ENCODE data around the gene CSNK1G1. TPM values are rescaled to one million over a fixed set of nuclear protein-coding genes. Genes with fewer than 3 reads are reported as not detected.

The CSNK1G1 gene
- total and polyA plus RNA-seq, 2 donors: 7.3 to 11.8 TPM

DNA sequence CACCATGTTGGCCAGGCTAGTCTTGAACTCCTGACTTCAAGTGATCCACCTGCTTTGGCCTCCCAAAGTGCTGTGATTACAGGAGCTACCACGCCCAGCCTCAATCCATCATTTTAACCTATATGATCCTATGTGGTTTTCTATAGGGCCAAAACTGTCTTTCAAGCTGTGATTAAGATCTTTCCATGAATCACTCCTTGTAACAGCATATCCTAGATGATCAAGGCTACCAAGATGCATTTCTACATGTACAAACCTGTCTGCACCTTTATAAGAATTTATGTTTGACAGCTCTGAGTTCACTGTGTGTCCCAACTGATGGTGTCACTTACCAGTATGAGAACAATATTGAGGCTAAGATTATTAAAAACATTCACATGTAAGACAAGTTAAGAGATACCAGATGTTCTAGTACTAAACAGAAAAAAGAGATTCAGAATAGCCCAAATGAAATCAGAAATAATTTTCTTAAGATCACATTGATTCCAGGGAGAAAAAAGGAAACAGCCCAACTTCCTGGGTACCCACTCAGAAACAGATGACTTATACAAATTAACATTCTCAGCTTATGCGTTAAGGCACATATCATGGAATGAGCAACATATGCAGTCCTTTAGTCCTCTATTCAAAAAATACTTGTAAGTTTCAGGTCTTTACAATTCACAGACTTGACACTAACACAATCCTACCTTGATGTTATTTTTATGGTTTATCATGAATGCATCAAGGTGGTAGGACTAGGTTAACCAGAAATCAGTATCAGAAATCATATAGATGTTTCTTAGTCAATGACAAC is 168.4 kb downstream of the CSNK1G1 start:
- Histone ChIP-seq H3K36me3 (ENCODE audit: control insufficient read depth in 2 of 2, insufficient read depth in 2 of 2, low read length in 1 of 2) (peaks cover 7 to 9% of the 10 kb centered on the region in 2 donors), H3K4me1 (ENCODE audit: control insufficient read depth in 2 of 2, insufficient read depth in 2 of 2, low read length in 2 of 2) (no peaks in the 10 kb centered on the region), H3K27ac (ENCODE audit: low read depth in 1 of 2, low read length in 1 of 2) (peak overlapping the region in 1 of 2 donors; percentile 26), H3K27me3 (ENCODE audit: control insufficient read depth in 2 of 2, insufficient read depth in 1 of 2, low read length in 1 of 2) (no peaks in the 10 kb centered on the region), H3K4me3 (ENCODE audit: low read length in 2 of 2) (no peak overlapping the region), H3K9me3 (ENCODE audit: control insufficient read depth in 2 of 2, insufficient read depth in 1 of 2, low read length in 1 of 2) (no peaks in the 10 kb centered on the region)
- WGBS: 93% methylated on average over 2 of the region's 2 CpGs
- no peak for DNase-seq (ENCODE audit: low read depth in 6 of 9, low spot score in 9 of 9)

DNA sequence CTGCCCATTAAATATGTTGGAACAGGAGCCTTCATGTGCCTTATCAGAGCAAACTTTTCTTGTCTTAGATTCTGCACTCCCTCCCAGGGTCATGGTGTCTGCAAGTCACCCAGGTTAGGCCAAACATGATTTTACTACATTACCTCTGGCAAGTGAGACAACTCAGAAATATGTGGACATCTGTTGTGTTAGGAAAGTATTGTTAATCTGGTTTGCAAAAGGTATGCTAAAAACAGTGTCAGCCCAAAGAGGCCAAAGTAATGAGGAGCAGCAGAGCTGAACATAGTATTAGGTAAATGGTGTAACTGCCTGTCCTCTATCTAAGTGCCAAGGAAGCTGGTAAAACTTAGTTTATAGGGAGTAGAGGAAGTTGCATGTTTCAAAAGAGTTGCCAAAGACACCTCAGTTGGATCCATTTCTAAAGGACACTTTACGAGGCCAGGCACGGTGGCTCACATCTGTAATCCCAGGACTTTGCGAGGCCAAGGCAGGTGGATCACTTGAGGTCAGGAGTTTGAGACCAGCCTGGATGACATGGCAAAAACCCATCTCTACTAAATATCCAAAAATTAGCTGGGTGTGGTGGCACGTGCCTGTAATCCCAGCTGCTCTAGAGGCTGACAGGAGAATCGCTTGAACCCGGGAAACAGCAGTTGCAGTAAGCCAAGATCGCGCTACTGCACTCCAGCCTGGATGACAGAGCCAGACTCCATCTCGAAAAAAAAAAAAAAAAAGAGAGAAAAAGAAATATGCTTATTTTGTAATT is 170.6 kb downstream of the CSNK1G1 start:
- Histone ChIP-seq H3K27me3 (ENCODE audit: control insufficient read depth in 2 of 2, insufficient read depth in 1 of 2, low read length in 1 of 2) (no peaks in the 10 kb centered on the region), H3K27ac (ENCODE audit: low read depth in 1 of 2, low read length in 1 of 2) (no peak overlapping the region), H3K36me3 (ENCODE audit: control insufficient read depth in 2 of 2, insufficient read depth in 2 of 2, low read length in 1 of 2) (peaks cover 8 to 10% of the 10 kb centered on the region in 2 donors), H3K9me3 (ENCODE audit: control insufficient read depth in 2 of 2, insufficient read depth in 1 of 2, low read length in 1 of 2) (no peaks in the 10 kb centered on the region), H3K4me3 (ENCODE audit: low read length in 2 of 2) (no peak overlapping the region), H3K4me1 (ENCODE audit: control insufficient read depth in 2 of 2, insufficient read depth in 2 of 2, low read length in 2 of 2) (no peaks in the 10 kb centered on the region)
- 98% methylated on average over 9 of the region's 9 CpGs for WGBS
- DNase-seq (ENCODE audit: low read depth in 6 of 9, low spot score in 9 of 9): no peak

DNA sequence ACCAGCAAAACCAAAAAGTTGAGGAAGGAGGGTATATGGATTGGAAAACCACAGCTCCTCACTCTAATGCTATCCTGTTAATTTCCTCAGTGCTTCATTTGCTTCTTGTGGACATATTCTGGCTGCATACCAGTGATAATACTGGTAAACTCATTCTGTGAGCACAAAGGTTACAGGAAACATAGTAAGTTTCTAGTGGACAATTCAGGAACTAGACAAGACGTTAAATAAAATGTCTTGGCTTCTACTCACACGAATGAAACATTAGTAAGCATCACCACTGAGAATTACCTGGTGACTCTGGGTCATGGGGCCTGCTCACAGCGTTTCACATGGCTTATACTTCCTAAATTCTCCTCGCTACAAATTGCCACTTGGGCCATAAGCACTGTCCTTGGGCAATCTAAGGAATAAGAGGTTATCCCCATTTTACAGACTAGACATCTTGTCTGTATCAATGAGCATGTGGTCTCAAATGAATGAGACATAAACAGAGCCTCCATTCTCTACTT is 173.1 kb downstream of the CSNK1G1 start:
- 96% methylated on average over 4 of the region's 4 CpGs for WGBS
- no peak overlapping the region for H3K27ac ChIP-seq (ENCODE audit: low read depth in 1 of 2, low read length in 1 of 2)
- H3K4me1 ChIP-seq (ENCODE audit: control insufficient read depth in 2 of 2, insufficient read depth in 2 of 2, low read length in 2 of 2): no peaks in the 10 kb centered on the region
- H3K27me3 ChIP-seq (ENCODE audit: control insufficient read depth in 2 of 2, insufficient read depth in 1 of 2, low read length in 1 of 2): no peaks in the 10 kb centered on the region
- no peak overlapping the region for H3K4me3 ChIP-seq (ENCODE audit: low read length in 2 of 2)
- DNase-seq (ENCODE audit: low read depth in 6 of 9, low spot score in 9 of 9): no peak
- no peaks in the 10 kb centered on the region for H3K9me3 ChIP-seq (ENCODE audit: control insufficient read depth in 2 of 2, insufficient read depth in 1 of 2, low read length in 1 of 2)
- H3K36me3 ChIP-seq (ENCODE audit: control insufficient read depth in 2 of 2, insufficient read depth in 2 of 2, low read length in 1 of 2): peaks cover 19 to 25% of the 10 kb centered on the region in 2 donors

DNA sequence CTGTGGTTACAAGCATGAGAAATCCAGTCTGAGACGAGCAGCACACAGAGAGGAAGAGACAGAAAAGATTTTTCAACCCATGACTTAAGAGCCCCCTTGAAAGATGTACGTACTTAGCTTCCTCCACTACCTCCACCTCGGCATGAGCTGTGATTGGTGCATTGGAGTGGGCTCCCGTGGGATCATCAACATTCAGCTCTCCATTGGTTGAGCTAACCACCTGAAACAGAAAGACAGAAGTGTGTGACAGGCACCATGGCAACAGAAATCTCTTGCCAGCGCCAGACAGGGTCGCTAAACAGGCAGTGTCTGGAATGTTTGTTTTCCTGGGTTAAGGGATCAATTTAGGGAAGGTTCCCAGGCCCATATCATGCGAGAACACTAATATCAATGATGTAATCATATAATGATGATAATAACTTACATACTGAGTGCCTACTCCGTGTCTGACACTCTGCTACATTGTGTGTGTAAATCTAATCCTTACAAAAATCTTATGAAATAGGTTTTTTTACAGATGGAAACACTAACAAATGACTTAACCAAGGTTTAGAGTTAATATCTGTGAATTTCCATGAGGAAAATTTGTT is 175.6 kb downstream of the CSNK1G1 start:
- Histone ChIP-seq H3K27me3 (ENCODE audit: control insufficient read depth in 2 of 2, insufficient read depth in 1 of 2, low read length in 1 of 2) (no peaks in the 10 kb centered on the region), H3K4me3 (ENCODE audit: low read length in 2 of 2) (no peak overlapping the region), H3K27ac (ENCODE audit: low read depth in 1 of 2, low read length in 1 of 2) (no peak overlapping the region), H3K4me1 (ENCODE audit: control insufficient read depth in 2 of 2, insufficient read depth in 2 of 2, low read length in 2 of 2) (no peaks in the 10 kb centered on the region), H3K36me3 (ENCODE audit: control insufficient read depth in 2 of 2, insufficient read depth in 2 of 2, low read length in 1 of 2) (peaks cover 24 to 28% of the 10 kb centered on the region in 2 donors), H3K9me3 (ENCODE audit: control insufficient read depth in 2 of 2, insufficient read depth in 1 of 2, low read length in 1 of 2) (no peaks in the 10 kb centered on the region)
- 91% methylated on average over 8 of the region's 8 CpGs for WGBS
- no peak for DNase-seq (ENCODE audit: low read depth in 6 of 9, low spot score in 9 of 9)

DNA sequence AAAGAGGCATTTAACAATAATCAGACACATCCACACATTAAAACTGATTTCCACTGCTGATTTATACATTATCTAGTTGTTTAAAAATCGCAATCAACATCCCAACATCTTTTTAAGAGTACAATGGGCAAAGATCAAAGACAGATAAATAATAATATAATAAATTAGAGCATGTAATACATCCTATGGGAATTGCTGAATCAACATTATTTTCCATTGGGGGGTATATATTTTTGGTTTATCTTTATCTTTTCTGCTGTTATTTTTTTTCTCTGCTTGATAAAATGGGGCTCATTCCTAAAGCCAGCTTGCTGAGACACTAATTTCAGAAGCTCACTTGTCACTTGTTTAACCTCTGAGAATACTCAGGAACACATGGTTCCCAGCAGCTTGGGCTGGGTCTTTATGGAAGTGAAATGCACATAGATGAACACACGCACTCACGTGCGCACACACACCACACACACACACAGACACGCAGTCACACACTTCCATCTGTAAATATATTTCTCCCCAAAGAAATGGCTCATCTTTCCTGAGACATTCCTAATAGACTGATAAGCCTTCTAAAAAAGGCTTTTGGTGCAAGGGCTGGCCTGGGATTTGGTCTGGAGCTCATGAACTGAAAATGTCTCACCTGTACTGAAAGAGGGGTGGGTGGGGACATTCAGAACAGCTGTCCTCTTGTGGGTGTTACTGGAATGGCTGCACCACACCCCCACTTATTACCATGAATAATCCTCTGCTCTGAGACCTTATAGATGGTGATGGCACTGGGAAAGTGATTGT is 189.7 kb downstream of the CSNK1G1 start:
- WGBS: 98% methylated on average over 5 of the region's 5 CpGs

DNA sequence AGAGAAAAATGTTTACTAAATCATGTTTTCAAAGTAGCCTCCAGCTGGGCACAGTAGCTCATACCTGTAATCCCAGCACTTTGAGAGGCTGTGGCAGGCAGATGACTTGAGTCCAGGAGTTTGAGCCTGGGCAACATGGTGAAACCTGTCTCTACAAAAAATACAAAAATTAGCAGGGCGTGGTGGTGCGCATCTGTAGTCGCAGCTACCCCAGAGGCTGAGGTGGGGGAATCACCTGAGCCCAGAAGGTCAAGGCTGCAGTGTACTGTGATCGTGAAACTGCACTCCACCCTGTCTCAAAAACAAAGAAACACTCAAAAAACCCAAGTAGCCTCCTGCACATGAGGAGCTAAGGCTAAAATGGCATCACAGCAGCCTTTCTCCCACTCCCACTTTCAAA is 191.5 kb downstream of the CSNK1G1 start:
- peaks cover 10 to 29% of the 10 kb centered on the region in 2 donors for H3K4me1 ChIP-seq (ENCODE audit: control insufficient read depth in 2 of 2, insufficient read depth in 2 of 2, low read length in 2 of 2)
- H3K4me3 ChIP-seq (ENCODE audit: low read length in 2 of 2): no peak overlapping the region
- WGBS: 97% methylated on average over 4 of the region's 4 CpGs
- no peaks in the 10 kb centered on the region for H3K27me3 ChIP-seq (ENCODE audit: control insufficient read depth in 2 of 2, insufficient read depth in 1 of 2, low read length in 1 of 2)
- no peak for DNase-seq (ENCODE audit: low read depth in 6 of 9, low spot score in 9 of 9)
- H3K9me3 ChIP-seq (ENCODE audit: control insufficient read depth in 2 of 2, insufficient read depth in 1 of 2, low read length in 1 of 2): no peaks in the 10 kb centered on the region
- H3K27ac ChIP-seq (ENCODE audit: low read depth in 1 of 2, low read length in 1 of 2): no peak overlapping the region
- peaks cover 17 to 23% of the 10 kb centered on the region in 2 donors for H3K36me3 ChIP-seq (ENCODE audit: control insufficient read depth in 2 of 2, insufficient read depth in 2 of 2, low read length in 1 of 2)

More for the DNA sequence above, 189.7 kb downstream of the CSNK1G1 start:
- no peak for DNase-seq (ENCODE audit: low read depth in 6 of 9, low spot score in 9 of 9)
- peaks cover 16% of the 10 kb centered on the region in 2 donors for H3K36me3 ChIP-seq (ENCODE audit: control insufficient read depth in 2 of 2, insufficient read depth in 2 of 2, low read length in 1 of 2)
- no peaks in the 10 kb centered on the region for H3K9me3 ChIP-seq (ENCODE audit: control insufficient read depth in 2 of 2, insufficient read depth in 1 of 2, low read length in 1 of 2)
- H3K4me3 ChIP-seq (ENCODE audit: low read length in 2 of 2): no peak overlapping the region
- no peak overlapping the region for H3K27ac ChIP-seq (ENCODE audit: low read depth in 1 of 2, low read length in 1 of 2)
- peaks cover 7 to 16% of the 10 kb centered on the region in 2 donors for H3K4me1 ChIP-seq (ENCODE audit: control insufficient read depth in 2 of 2, insufficient read depth in 2 of 2, low read length in 2 of 2)
- H3K27me3 ChIP-seq (ENCODE audit: control insufficient read depth in 2 of 2, insufficient read depth in 1 of 2, low read length in 1 of 2): no peaks in the 10 kb centered on the region

DNA sequence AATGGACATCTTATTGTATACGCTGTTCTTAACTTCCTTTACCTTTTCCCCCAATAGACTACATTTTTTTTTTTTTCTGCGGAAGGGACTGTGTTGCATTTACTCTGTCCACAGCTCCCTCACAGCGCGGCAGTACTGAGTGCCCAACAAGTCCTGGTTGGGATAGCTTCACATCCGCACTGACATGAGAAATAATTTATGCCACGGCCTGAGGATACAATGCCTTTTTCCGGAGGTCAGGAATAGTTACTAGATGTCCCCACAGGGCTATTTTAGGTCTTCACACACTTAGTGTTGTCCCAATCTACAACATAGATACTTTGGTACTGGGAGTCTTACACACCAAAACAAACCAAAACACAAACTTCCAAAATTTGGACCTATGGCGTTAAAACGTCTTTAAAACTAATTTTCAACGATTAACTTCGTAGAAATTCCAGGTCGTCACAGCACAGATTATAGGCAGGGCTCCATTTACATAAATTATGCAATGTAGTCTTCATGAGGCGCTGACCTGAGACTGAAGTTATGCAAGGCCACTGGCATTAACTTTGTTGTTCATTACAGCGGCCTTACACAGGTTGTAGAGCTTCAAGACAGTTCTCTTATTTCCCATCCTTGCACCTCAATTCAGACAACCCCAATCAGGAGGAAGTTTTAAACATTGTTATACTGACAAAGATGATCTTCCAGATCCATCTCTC is 192.2 kb downstream of the CSNK1G1 start:
- no peaks in the 10 kb centered on the region for H3K27me3 ChIP-seq (ENCODE audit: control insufficient read depth in 2 of 2, insufficient read depth in 1 of 2, low read length in 1 of 2)
- H3K36me3 ChIP-seq (ENCODE audit: control insufficient read depth in 2 of 2, insufficient read depth in 2 of 2, low read length in 1 of 2): peaks cover 23 to 29% of the 10 kb centered on the region in 2 donors
- H3K9me3 ChIP-seq (ENCODE audit: control insufficient read depth in 2 of 2, insufficient read depth in 1 of 2, low read length in 1 of 2): no peaks in the 10 kb centered on the region
- H3K4me3 ChIP-seq (ENCODE audit: low read length in 2 of 2): peak overlapping the region; percentile 58 to 94
- WGBS: 45% methylated on average over 14 of the region's 14 CpGs
- no peak for DNase-seq (ENCODE audit: low read depth in 6 of 9, low spot score in 9 of 9)
- peak overlapping the region; percentile 79 to 92 for H3K27ac ChIP-seq (ENCODE audit: low read depth in 1 of 2, low read length in 1 of 2)
- H3K4me1 ChIP-seq (ENCODE audit: control insufficient read depth in 2 of 2, insufficient read depth in 2 of 2, low read length in 2 of 2): peaks cover 10 to 29% of the 10 kb centered on the region in 2 donors
